Neural progenitor cell (in vitro differentiated cells): Measurements from ENCODE around the gene MYO18B.

Experiments
- CTCF ChIP-seq: fragments of 200-600 bp; sonication (generic); IDR thresholded peaks from 2 replicates; pipeline ENCODE4 v1.5.1; 2017; ENCODE audit warnings: antibody characterized with exemption, mild to moderate bottlenecking
- EZH2phosphoT487 ChIP-seq: fragments of 200-600 bp; sonication (generic); IDR thresholded peaks from 2 replicates; pipeline ENCODE4 v1.6.1; 2017; ENCODE audit warnings: antibody characterized with exemption

- TF ChIP-seq CTCF (no peak), EZH2phosphoT487 (no peak)
Observed at GRCh38 chr22:25961699-25962098, 219.7 kb downstream of the MYO18B start.
